Measurements from ENCODE around the gene ALKAL2.

DNA sequence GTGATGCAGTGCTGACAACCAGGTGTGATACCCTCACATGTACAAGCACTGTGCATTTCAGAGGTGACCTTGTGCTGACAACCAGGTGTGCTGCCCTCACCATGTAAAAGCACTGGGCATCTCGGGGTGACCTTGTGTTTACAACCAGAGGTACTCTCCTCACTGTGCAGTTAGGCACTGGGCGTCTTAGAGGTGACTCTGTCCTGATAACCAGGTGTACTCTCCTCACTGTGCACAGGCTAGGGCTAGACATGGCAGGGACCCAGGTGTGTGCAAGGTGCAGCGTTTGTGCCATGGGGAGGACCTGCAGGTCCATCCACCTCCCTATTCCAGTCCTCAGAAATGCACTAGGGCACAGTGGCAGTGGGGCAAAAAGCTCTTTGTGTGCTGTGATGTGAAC is 8.5 kb upstream of the ALKAL2 start:
- TF ChIP-seq POLR2A (IDR thresholded peaks at IDR 0.05; ENCODE audit: borderline replicate concordance, extremely low read depth, insufficient read depth, insufficient read length) (no peak), EZH2 (IDR thresholded peaks at IDR 0.05) (no peak), YY1 (IDR thresholded peaks at IDR 0.05; ENCODE audit: extremely low read depth, insufficient replicate concordance, low read depth, low read length) (no peak), ZFX (IDR thresholded peaks at IDR 0.05) (no peak), EGR1 (IDR thresholded peaks at IDR 0.05; ENCODE audit: low read depth) (no peak), ZNF274 (IDR thresholded peaks at IDR 0.05; ENCODE audit: low read depth, low read length) (no peak), EZH2phosphoT487 (IDR thresholded peaks at IDR 0.05; ENCODE audit: borderline replicate concordance) (no peak), POLR2AphosphoS5 (IDR thresholded peaks at IDR 0.05; ENCODE audit: low read depth, low read length) (no peak), TCF7L2 (IDR thresholded peaks at IDR 0.05; ENCODE audit: borderline replicate concordance, extremely low read depth, insufficient read depth, insufficient read length) (no peak)
- TF ChIP-seq, protein P1, sequence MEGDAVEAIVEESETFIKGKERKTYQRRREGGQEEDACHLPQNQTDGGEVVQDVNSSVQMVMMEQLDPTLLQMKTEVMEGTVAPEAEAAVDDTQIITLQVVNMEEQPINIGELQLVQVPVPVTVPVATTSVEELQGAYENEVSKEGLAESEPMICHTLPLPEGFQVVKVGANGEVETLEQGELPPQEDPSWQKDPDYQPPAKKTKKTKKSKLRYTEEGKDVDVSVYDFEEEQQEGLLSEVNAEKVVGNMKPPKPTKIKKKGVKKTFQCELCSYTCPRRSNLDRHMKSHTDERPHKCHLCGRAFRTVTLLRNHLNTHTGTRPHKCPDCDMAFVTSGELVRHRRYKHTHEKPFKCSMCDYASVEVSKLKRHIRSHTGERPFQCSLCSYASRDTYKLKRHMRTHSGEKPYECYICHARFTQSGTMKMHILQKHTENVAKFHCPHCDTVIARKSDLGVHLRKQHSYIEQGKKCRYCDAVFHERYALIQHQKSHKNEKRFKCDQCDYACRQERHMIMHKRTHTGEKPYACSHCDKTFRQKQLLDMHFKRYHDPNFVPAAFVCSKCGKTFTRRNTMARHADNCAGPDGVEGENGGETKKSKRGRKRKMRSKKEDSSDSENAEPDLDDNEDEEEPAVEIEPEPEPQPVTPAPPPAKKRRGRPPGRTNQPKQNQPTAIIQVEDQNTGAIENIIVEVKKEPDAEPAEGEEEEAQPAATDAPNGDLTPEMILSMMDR (IDR thresholded peaks at IDR 0.05 in 2 of 3, conservative IDR thresholded peaks at IDR 0.05 in 1 of 3; ENCODE audit: borderline replicate concordance in 1 of 3, insufficient read depth in 1 of 3, low read depth in 2 of 3, low read length in 2 of 3), result no peak
- TF ChIP-seq, protein P2, sequence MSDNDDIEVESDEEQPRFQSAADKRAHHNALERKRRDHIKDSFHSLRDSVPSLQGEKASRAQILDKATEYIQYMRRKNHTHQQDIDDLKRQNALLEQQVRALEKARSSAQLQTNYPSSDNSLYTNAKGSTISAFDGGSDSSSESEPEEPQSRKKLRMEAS (IDR thresholded peaks at IDR 0.05), result no peak
- TF ChIP-seq, protein P3, sequence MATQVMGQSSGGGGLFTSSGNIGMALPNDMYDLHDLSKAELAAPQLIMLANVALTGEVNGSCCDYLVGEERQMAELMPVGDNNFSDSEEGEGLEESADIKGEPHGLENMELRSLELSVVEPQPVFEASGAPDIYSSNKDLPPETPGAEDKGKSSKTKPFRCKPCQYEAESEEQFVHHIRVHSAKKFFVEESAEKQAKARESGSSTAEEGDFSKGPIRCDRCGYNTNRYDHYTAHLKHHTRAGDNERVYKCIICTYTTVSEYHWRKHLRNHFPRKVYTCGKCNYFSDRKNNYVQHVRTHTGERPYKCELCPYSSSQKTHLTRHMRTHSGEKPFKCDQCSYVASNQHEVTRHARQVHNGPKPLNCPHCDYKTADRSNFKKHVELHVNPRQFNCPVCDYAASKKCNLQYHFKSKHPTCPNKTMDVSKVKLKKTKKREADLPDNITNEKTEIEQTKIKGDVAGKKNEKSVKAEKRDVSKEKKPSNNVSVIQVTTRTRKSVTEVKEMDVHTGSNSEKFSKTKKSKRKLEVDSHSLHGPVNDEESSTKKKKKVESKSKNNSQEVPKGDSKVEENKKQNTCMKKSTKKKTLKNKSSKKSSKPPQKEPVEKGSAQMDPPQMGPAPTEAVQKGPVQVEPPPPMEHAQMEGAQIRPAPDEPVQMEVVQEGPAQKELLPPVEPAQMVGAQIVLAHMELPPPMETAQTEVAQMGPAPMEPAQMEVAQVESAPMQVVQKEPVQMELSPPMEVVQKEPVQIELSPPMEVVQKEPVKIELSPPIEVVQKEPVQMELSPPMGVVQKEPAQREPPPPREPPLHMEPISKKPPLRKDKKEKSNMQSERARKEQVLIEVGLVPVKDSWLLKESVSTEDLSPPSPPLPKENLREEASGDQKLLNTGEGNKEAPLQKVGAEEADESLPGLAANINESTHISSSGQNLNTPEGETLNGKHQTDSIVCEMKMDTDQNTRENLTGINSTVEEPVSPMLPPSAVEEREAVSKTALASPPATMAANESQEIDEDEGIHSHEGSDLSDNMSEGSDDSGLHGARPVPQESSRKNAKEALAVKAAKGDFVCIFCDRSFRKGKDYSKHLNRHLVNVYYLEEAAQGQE (IDR thresholded peaks at IDR 0.05; ENCODE audit: low read depth), result no peak
- TF ChIP-seq, protein P4, sequence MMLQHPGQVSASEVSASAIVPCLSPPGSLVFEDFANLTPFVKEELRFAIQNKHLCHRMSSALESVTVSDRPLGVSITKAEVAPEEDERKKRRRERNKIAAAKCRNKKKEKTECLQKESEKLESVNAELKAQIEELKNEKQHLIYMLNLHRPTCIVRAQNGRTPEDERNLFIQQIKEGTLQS (IDR thresholded peaks at IDR 0.05), result no peak

Data from HCT116 (cell line).